HEK293T (cell line): Measurements from ENCODE around the gene TNFRSF8.

Source experiments
- ARNT ChIP-seq: fragments of 450-650 bp; IDR thresholded peaks from 2 replicates; pipeline ENCODE4 v1.6.1; 2017; ENCODE audit warnings: mild to moderate bottlenecking
- SP1 ChIP-seq: fragments of 450-650 bp; IDR thresholded peaks from 2 replicates; pipeline ENCODE4 v1.6.1; 2017

GRCh38 chr1:12098786-12099185 is 35.7 kb downstream of the TNFRSF8 start:
- TF ChIP-seq SP1 (no peak), ARNT (no peak)
